Measurements from ENCODE around the gene SOS1.

DNA sequence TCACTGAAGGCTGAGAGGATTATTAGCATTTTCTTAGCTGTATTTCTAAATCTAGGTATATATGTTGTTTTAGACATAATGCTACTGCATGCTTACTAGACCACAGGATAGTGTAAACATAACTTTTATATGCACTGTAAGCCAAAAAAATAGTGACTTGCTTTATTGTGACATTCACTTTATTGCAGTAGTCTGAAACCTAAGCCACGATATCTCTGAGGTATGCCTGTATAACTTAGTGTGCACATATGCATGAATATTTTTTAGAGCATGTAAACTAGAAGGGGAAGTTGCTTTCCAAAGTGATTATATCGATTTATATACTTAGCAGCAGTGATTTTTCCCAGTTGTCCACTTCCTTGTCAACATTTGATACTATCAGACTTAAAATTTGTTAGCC, 81.8 kb downstream of the SOS1 start:
- TF ChIP-seq, protein P1, sequence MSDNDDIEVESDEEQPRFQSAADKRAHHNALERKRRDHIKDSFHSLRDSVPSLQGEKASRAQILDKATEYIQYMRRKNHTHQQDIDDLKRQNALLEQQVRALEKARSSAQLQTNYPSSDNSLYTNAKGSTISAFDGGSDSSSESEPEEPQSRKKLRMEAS (IDR thresholded peaks at IDR 0.05; ENCODE audit: low read depth, low read length), result no peak
- no peak for TF ChIP-seq POLR2A (IDR thresholded peaks at IDR 0.05; ENCODE audit: extremely low read depth, insufficient read length)
